ENCODE results near the gene FUT7.

Gene FUT7

GRCh38 chr9:137001857-137002645 is 29.8 kb downstream of the FUT7 start:
- no peak for DNase-seq

DNA sequence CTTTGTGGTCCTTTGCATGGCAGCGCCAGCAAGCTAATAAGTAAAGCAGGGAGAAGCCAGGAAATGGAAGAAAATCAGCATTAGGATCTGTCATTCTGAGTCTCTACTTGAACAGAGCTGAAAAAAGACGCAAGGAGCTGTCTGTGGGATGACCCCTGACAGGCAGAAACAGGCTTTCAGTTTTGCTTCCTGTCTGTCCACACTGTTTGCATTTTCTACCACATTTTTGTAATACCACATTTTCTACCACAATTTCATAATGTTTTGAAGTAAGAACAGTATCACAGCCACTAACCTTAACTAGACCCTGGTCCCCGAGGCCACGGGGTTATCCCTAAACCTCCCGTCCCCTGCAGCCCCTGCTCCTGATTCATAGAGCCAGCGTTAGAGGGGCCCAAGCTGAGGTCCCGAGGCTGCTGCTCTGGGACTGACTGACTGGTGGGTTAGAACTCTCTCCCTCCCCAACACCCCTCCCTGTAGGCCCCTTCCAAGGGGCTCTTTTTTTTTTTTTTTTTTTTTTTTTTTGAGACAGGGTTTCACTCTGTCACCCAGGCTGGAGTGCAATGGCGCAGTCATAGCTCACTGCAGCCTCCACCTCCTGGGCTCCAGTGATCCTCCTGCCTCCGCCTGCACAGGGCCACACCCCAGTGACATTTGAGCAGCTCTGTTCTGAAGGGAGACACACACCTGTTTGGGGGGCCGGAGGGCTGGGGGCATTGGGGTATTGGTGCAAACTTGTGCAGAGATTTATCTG is 31.5 kb downstream of the FUT7 start:
- peak in 2 of 5 experiments; percentile 72 to 79 for DNase-seq

GRCh38 chr9:136997830-136998234 is 34.1 kb downstream of the FUT7 start:
- DNase-seq = peak in 2 of 5 experiments; percentile 38 to 80

- peak in 1 of 5 experiments; percentile 56 for DNase-seq
These were observed 34.5 kb downstream of the FUT7 start for GRCh38 chr9:136997371-136997770.

DNA sequence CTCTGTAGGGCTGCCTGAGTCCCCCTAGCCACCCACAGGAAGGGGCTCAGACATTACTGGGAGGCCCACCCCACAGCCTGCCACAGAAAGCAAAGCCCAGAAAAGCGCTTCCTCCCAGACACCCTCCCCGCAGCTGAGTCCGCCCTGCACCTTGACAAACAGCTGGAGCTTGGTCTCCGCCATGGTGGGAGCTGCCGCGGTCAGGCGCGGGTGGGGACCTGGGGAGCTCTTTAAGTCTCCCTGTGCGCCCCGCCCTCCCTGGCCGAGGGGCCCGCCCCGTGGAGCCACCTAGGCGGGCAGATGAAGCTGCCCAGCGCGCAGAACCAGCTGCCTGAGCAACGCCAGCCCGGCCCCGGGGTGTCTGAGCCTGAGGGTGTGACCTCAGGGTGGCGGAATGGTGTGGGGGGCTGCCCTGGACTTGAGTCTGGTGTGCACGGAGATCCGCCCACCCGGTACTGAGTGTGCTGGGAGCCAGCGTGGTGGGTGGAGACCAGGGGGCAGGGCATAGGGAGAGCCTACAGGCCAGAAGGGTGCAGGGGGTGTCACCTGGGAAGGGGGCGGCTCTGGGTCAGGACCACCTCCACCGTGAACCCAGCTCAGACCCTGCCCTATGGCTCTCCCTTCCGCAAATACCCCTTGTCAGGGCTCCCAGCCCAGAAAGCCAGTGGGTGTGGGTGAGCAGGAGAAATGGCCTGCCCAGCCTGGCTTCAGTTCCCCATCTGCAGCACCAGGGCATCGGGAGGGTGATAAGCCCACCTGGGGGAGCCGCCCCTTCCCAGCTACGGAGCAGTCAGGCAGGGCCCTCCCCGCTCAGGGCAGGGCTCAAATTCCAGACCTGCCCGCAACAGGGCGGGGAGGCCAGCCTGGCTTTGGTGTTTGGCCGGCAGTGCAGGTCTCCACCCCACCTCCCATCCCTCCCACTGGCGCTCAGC is 35.3 kb downstream of the FUT7 start, which contains the start of gene CLIC3:
Gene CLIC3, minus strand, starts transcription at position 208 of the 932 bp plus-strand sequence. Its CDS starts 25 bp downstream, at position 183.
- peak in 2 of 5 experiments; percentile 46 to 87 for DNase-seq

GRCh38 chr9:136995772-136996311 is 36.0 kb downstream of the FUT7 start:
- DNase-seq = no peak

- DNase-seq = no peak
These were observed 36.5 kb downstream of the FUT7 start for GRCh38 chr9:136995362-136995761.

- DNase-seq = no peak
These were observed 37.0 kb downstream of the FUT7 start for GRCh38 chr9:136994888-136995230.

DNA sequence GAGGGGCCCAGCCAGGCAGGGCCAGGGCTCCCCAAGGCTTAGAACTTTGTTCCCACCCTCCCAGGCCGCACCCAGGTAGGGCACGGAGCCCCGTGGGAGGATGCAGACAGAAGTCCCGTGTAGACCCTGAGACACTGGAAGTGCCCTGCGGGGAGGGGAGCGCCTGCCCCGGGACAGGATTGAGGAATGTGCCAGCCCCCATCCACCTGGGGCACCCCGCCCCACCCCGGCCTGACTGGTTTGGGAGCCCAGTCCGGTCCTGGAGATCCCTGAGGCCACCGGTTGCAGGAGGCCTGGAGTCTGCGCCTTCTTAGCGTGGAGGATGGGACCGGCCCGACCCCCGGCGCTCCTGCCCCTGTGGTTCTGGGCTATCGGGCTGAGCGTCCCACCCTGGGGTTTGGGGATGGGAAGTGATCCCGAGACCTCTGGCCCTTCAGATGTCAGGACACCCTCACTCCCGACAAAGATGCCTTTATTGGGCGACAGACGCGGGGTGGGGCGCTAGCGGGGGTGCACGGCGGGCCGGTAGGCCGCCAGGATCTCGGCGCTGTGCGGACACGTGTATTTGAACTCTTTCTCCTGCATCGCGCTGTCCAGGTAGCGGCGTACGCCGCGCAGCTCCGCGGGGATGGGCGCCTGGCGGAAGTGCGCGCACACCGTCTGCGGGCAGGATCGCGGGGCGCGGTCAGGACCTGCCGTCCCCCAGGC is 37.6 kb downstream of the FUT7 start:
- DNase-seq = no peak

DNA sequence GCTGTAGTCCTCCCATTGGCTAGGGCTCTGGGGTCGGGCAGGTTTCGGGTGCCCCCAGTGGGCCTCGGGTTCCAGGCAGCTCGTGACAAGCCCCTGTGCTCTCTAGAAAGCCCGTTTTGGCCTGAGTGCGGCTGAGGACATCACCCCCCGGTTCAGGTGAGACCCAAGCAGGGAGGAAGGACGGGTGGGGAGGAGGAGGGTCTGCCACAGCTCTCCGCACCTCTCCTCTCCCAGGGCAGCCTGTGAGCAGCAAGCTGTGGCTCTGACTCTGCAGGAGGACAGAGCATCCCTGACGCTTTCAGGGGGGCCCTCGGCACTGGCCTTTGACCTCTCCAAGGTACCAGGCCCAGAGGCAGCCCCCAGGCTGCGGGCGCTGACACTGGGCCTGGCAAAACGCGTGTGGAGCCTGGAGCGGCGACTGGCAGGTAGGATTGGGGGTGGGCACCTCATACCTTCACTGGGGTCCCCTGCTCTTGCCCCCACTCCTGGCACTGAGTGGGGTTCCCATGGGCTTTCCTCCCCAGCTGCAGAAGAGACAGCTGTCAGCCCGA is 39.0 kb downstream of the FUT7 start:
- no peak for DNase-seq

DNA sequence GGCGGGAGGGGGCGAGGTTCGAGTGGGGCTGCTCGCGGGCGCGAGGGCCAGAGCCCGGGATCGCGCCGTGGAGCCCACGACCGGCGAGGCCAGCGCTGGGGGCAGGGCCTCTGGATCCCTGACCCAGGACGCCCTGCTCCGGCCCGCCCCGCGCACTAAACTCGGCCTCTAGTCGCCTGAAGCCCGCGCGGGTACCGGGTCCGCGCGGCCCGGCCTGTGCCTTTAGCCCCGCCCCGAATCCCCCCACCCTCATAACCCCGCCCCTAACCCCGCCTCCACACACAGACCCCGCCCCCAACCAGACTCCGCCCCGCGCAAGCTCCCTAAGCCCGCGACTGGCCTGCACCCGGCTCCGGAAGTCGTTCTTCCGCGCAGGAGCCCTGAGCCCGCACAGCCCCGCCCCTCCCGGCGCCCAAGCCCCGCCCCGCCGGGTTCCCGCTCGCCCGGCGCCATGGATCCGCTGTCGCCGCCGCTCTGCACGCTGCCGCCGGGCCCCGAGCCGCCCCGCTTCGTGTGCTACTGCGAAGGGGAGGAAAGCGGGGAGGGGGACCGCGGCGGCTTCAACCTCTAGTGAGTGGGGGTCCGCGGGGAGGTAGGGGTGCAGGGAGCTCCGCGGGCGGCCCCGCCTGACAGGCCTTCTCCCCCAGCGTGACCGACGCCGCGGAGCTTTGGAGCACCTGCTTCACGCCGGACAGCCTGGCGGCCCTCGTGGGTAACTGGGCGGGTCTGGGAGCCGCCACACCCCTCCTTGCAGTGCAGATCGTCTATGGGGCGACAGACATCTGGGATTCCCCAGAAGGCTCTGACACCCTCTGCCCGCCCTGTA is 39.7 kb downstream of the FUT7 start, which contains the start of gene PAXX:
Gene PAXX, plus strand, starts transcription at position 430 of the 826 bp plus-strand sequence. Its CDS starts 22 bp downstream, at position 452.
- peak; percentile 88 to 94 (median 92) for DNase-seq

DNA sequence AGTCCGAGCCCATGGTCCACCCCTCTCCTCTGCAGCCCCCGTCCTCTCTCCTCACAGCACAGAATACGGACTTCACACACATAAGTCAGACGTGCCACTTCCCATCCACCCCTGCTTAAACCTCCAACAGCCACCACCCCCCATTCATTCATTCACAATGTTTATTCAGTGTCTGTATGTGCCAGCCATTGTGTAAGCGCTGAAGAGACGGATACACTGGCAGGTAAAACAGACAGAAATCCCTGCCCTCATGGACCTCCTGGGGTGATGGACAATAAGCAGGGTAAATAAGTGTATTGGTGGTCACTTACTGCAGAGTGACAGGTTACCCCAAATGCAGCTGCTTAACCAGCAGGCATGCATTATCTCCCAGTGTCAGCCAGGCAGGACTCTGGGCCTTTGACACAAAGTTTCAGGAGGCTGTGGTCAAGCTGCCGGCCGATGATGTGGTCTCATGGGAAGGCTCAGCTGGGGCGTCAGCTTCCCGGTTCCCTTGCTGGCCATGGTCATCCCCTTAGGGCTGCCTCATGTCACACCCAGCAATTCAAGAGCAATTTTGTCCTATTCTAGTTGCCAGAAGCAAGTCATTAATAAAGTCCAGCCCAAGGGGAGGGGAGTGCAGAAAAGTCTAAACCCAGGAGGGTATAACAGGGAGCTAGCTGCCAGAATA is 41.5 kb downstream of the FUT7 start:
- no peak for DNase-seq

- no peak for DNase-seq
These were observed 43.0 kb downstream of the FUT7 start for GRCh38 chr9:136988872-136989271.

- no peak for DNase-seq
These were observed 46.0 kb downstream of the FUT7 start for GRCh38 chr9:136985853-136986252.

DNA sequence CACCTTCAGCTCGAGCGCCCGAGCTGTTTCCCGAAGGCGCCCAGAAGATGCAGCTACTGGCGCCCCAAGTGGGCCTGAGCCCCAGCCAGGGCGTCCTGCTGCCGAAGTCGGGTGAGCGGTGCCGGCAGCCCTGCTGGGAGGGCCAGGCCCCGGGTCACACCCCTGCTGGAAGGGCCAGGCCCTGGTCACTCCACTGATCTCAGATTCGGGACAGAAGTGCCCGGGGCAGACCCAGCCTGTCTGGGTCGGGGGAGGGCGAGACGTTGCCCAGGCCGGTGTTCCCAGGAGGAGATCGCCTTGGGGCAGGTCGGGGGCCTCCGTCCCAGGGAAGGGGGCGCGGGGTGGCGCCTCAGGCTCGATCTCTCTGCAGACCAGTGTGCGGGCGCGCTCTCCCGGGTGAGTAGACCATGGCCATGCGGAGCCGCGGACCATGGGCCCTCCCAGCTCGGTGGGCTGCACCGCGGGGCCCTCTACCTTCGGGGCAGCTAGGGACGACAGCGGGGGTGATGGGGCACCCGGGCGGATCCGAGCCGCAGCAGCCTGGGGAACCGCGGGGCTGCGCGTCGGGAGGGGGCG is 46.8 kb downstream of the FUT7 start:
- DNase-seq = no peak

DNA sequence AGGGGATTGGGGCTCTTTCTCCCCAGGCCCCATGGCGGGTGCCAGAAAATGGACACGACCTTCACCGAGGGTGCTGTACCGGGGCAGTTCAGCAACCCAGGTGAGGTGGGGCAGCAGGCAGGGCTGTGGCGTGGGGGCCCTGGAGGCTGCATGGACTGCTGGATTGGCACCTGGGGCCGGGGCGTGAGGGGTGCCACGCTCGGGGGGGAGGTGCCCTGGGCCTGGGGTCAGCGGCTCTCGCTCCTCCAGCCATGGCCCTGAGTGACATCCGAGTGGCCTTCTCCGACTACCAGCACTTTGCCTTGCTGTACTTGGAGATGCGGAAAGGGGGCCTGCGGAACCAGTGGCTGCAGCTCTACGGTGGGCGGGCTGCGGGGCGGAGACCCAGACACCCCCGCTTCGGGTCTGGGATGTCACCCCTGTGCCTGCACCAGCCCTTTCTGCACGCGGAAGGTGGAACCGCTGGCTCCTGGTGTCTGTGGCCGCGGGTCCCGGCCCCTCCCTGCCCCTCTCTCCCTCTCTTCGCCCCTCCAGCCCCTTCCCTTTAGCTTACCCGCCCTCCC is 47.3 kb downstream of the FUT7 start:
- DNase-seq = no peak

DNA sequence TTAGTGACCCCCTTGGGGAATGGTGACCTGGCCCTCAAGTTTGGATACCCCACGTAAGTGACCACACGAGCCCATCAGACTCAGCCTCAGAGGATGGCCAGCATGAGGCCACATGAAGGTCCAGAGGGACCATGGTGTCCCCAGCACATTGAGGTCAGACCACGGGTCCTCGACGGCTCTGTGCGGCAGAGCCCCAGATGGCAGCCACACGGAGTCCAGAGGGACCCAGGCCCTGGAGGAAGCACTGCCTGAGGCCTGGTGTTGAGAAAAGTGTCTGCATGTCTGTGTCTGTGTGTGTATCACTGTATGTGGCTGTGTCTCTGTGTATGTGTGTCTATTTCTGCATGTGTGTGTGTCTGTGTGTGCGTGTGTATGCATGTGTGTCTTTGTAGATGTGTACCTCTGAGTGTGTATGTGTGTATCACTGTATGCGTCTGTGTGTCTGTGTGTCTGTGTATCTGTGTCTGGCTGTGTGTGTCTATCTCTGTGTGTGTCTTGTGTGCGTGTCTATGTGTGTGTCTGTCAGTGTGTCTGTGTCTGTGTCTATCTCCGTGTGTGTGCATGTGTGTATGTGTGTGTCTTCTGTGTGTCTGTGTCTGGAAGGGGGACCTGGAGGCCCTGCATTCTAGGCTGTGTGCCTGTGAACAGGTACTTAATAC is 48.1 kb downstream of the FUT7 start:
- no peak for DNase-seq

GRCh38 chr9:136983167-136983566 is 48.7 kb downstream of the FUT7 start:
- no peak for DNase-seq
